Neural crest cell (in vitro differentiated cells): ENCODE results near the gene SCGB2A2. TPM values are rescaled to one million over a fixed set of nuclear protein-coding genes. Genes with fewer than 3 reads are reported as not detected.

Experiments
- DNase-seq: peaks from one replicate; pipeline ENCODE4 v3.0.0; 2021; ENCODE audit warnings: low read depth, mixed read lengths, low spot score
- H3K27ac Mint-ChIP-seq: one replicate; pipeline ENCODE4 v1.8.0; 2021; ENCODE audit warnings: mild to moderate bottlenecking, mixed read lengths; ENCODE audit not compliant: unreplicated experiment
- H3K27me3 Mint-ChIP-seq: 2 replicates; pipeline ENCODE4 v1.8.0; 2021; ENCODE audit warnings: low read depth, mild to moderate bottlenecking, mixed read lengths
- H3K36me3 Mint-ChIP-seq: 2 replicates; pipeline ENCODE4 v1.8.0; 2021; ENCODE audit warnings: low read depth, mild to moderate bottlenecking, mixed read lengths
- H3K4me1 Mint-ChIP-seq: 2 replicates; pipeline ENCODE4 v1.8.0; 2021; ENCODE audit warnings: mixed read lengths
- H3K4me3 Mint-ChIP-seq: one replicate; pipeline ENCODE4 v1.8.0; 2021; ENCODE audit warnings: mild to moderate bottlenecking, mixed read lengths
- H3K9me3 Mint-ChIP-seq: 2 replicates; pipeline ENCODE4 v1.8.0; 2021; ENCODE audit warnings: mixed read lengths
- CTCF ChIP-seq: fragments of 200-600 bp; sonication (generic); conservative IDR thresholded peaks from 2 replicates; pipeline ENCODE4 v1.5.0; 2021; ENCODE audit warnings: antibody characterized with exemption, mild to moderate bottlenecking
- total RNA-seq: library from RNA; stranded (reverse); gene quantifications from 2 replicates; pipeline ENCODE4 v1.2.1, GENCODE V29; 2021

SCGB2A2 gene
- total RNA-seq, 1 donor from 2014 or later = not detected

- no peak for DNase-seq
- no peaks in the 10 kb centered on the region for H3K36me3 Mint-ChIP-seq
- H3K27ac Mint-ChIP-seq = no peak overlapping the region
- no peak for TF ChIP-seq CTCF
- no peak overlapping the region for H3K4me3 Mint-ChIP-seq
- no peaks in the 10 kb centered on the region for H3K9me3 Mint-ChIP-seq
- no peaks in the 10 kb centered on the region for H3K4me1 Mint-ChIP-seq
- peaks cover 89% of the 10 kb centered on the region for H3K27me3 Mint-ChIP-seq
These were observed 32.5 kb upstream of the SCGB2A2 start for GRCh38 chr11:62237499-62237898.

GRCh38 chr11:62238151-62238550 lies 31.8 kb upstream of the SCGB2A2 start:
- Mint-ChIP-seq H3K27me3 (peaks cover 89% of the 10 kb centered on the region), H3K9me3 (no peaks in the 10 kb centered on the region), H3K4me3 (no peak overlapping the region), H3K27ac (no peak overlapping the region), H3K4me1 (no peaks in the 10 kb centered on the region), H3K36me3 (no peaks in the 10 kb centered on the region)
- no peak for DNase-seq
- no peak for TF ChIP-seq CTCF

GRCh38 chr11:62241095-62241494 lies 28.9 kb upstream of the SCGB2A2 start:
- Mint-ChIP-seq H3K4me1 (no peaks in the 10 kb centered on the region), H3K4me3 (no peak overlapping the region), H3K36me3 (no peaks in the 10 kb centered on the region), H3K27ac (no peak overlapping the region), H3K9me3 (no peaks in the 10 kb centered on the region), H3K27me3 (peaks cover 71% of the 10 kb centered on the region)
- no peak for TF ChIP-seq CTCF
- DNase-seq = no peak

- H3K36me3 Mint-ChIP-seq = no peaks in the 10 kb centered on the region
- no peak within 1 kb of the TSS for H3K4me3 Mint-ChIP-seq
- H3K4me1 Mint-ChIP-seq = no peaks in the 10 kb centered on the region
- H3K27me3 Mint-ChIP-seq = peaks cover 68% of the 10 kb centered on the region
- no peak within 1 kb of the TSS for H3K27ac Mint-ChIP-seq
- H3K9me3 Mint-ChIP-seq = no peaks in the 10 kb centered on the region
- TF ChIP-seq CTCF = no peak
- DNase-seq = no peak
These were observed 27.9 kb upstream of the SCGB2A2 start, which contains the start of gene SCGB1D2 for GRCh38 chr11:62242021-62242420. Gene SCGB1D2 (plus strand): TSS chr11:62242239. CDS start chr11:62242308, 69 bp downstream.

- Mint-ChIP-seq H3K36me3 (peaks cover 6% of the 10 kb centered on the region), H3K27me3 (peaks cover 61% of the 10 kb centered on the region), H3K27ac (no peak overlapping the region), H3K9me3 (peaks cover 9% of the 10 kb centered on the region), H3K4me1 (no peaks in the 10 kb centered on the region), H3K4me3 (no peak overlapping the region)
- DNase-seq = peak; percentile 11
- peak; percentile 34 for TF ChIP-seq CTCF
These were observed 24.6 kb upstream of the SCGB2A2 start for GRCh38 chr11:62245271-62245753.

- TF ChIP-seq CTCF = no peak
- Mint-ChIP-seq H3K9me3 (peaks cover 21% of the 10 kb centered on the region), H3K27me3 (peaks cover 52% of the 10 kb centered on the region), H3K27ac (no peak overlapping the region), H3K4me3 (no peak overlapping the region), H3K4me1 (no peaks in the 10 kb centered on the region), H3K36me3 (peaks cover 12% of the 10 kb centered on the region)
- DNase-seq = no peak
These were observed 18.3 kb upstream of the SCGB2A2 start for GRCh38 chr11:62251698-62252097.
